ENCODE data around the gene ITK. TPM values are rescaled to one million over a fixed set of nuclear protein-coding genes. Genes with fewer than 3 reads are reported as not detected.

Gene ITK
- total and polyA plus RNA-seq, 2 of the 8 experiments (the other 6 are each of a cell fraction or from before 2014, with no cell fraction given): 0.05 TPM; not detected in 1

DNA sequence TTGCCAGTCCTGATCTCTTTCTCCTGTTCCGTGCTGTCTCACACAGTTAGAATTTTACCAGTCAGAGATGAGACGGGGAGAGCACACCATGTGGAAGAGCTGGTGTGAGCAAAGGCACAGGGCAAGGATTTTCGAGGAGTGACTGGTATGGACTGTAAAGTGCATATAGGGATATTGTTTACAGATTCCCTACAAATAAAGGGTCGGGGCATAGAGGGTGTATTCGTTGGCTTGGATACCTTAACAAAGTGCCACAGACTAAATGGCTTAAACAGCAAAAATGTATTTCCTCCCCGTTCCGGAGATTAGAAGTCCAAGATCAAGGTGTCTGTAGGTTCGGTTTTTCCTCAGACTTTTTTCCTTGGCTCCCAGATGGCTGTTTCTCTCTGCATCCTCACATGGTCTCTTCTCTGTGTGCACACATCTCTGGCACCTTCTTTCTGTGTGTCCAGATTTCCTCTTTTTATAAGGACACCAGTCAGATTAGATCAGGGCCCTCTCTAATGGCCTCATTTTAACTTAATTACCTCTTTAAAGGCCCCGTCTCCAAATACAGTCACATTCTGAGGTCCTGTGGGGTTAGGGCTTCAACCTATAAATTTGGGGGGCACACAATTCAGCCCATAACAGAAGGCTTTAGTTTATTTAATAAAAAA lies 108.7 kb downstream of the ITK start:
- H3K9ac ChIP-seq (replicated peaks in 1 of 4; ENCODE audit: extremely low read depth in 1 of 4, low read depth in 3 of 4, low read length in 3 of 4): no peak overlapping the region
- no peak overlapping the region for H3K27ac ChIP-seq (ENCODE audit: low read depth, low read length)
- H3K4me3 ChIP-seq (ENCODE audit: extremely low read depth in 1 of 4, insufficient read depth in 2 of 4, low read depth in 3 of 4, low read length in 4 of 4): no peak overlapping the region
- H3K79me2 ChIP-seq (ENCODE audit: control insufficient read depth in 1 of 2, insufficient read depth in 2 of 2, low read length in 2 of 2): no peaks in the 10 kb centered on the region
- H3K18ac ChIP-seq (ENCODE audit: extremely low read depth, low read length): no peak overlapping the region
- CTCF ChIA-PET (ENCODE audit: partially characterized antibody): interaction anchor here (0.6 to 5.0 kb wide), 6 partner anchors 14 to 50 kb away, joined by 3 to 25 read pairs (median 4); no protein-coding TSS in a partner anchor
- WGBS, 2 experiments (ENCODE audit: extremely low coverage in 1 of 2, insufficient coverage in 1 of 2, insufficient read length in 1 of 2, insufficient replicate concordance in 2 of 2, low coverage in 1 of 2, low lambda C conversion rate in 2 of 2, missing lambda C conversion rate in 1 of 2): 89% methylated on average over 9 of the region's 9 CpGs; no CpG with 5 or more reads in 1 of the 2 experiments
- H2BK20ac ChIP-seq (ENCODE audit: low read length): no peak overlapping the region
- H3K27me3 ChIP-seq (replicated peaks in 1 of 4; ENCODE audit: control insufficient read depth in 3 of 4, extremely low read depth in 1 of 4, insufficient read depth in 3 of 4, low read length in 3 of 4): no peaks in the 10 kb centered on the region
- TF ChIP-seq CBX5 (IDR thresholded peaks at IDR 0.05; ENCODE audit: low read depth, low read length): no peak
- TF ChIP-seq CTBP2 (IDR thresholded peaks at IDR 0.05; ENCODE audit: borderline replicate concordance, insufficient read depth, insufficient read length, low read length): no peak
- H2BK5ac ChIP-seq (ENCODE audit: low read depth, low read length): no peak overlapping the region
- H3K4me2 ChIP-seq (ENCODE audit: insufficient read depth in 1 of 2, low read depth in 2 of 2, low read length in 2 of 2): no peak overlapping the region
- no peaks in the 10 kb centered on the region for H3K9me3 ChIP-seq (ENCODE audit: insufficient read depth in 2 of 2, low read depth in 1 of 2, low read length in 1 of 2)
- DNase-seq (ENCODE audit: low read depth in 1 of 2, low spot score in 2 of 2): no peak
- no peak overlapping the region for H4K5ac ChIP-seq (ENCODE audit: insufficient read length, low read depth, low read length)
- H4K20me1 ChIP-seq (replicated peaks in 1 of 2; ENCODE audit: control insufficient read depth in 1 of 2, insufficient read depth in 2 of 2, low read length in 2 of 2): peaks cover 0 to 2% of the 10 kb centered on the region in 2 experiments
- H3K4ac ChIP-seq (replicated peaks; ENCODE audit: insufficient read length, low read depth, low read length): no peak overlapping the region
- no peaks in the 10 kb centered on the region; the same call in 1 of the 2 replicates for H3K79me1 ChIP-seq (ENCODE audit: low read depth, low read length)
- no peak overlapping the region for H3K23ac ChIP-seq (ENCODE audit: insufficient read length)
- no peak for FAIRE-seq
- H2BK15ac ChIP-seq (ENCODE audit: low read length): no peak overlapping the region
- no peak overlapping the region for H3K14ac ChIP-seq (ENCODE audit: insufficient read length)
- no peak overlapping the region for H2AK5ac ChIP-seq (ENCODE audit: low read depth, low read length)
- H4K8ac ChIP-seq (ENCODE audit: extremely low read depth, insufficient read depth, low read length): no peak overlapping the region
- no peaks in the 10 kb centered on the region for H3K23me2 ChIP-seq (ENCODE audit: low read depth, low read length)
- no peaks in the 10 kb centered on the region; a peak in 2 of 7 replicates for H3K4me1 ChIP-seq (replicated peaks in 1 of 4; ENCODE audit: control insufficient read depth in 3 of 4, insufficient read depth in 4 of 4, low read length in 3 of 4)
- H2BK120ac ChIP-seq (replicated peaks; ENCODE audit: low read depth, low read length): no peak overlapping the region
- no peak overlapping the region for H2AFZ ChIP-seq (ENCODE audit: low read length)
- no peak overlapping the region for H3K56ac ChIP-seq (replicated peaks; ENCODE audit: insufficient read length, low read depth, low read length)
- peaks cover 3 to 18% (median 10%) of the 10 kb centered on the region in 4 experiments; a peak in 6 of 8 replicates for H3K36me3 ChIP-seq (ENCODE audit: control insufficient read depth in 2 of 4, insufficient read depth in 4 of 4, low read length in 3 of 4)
- H2BK12ac ChIP-seq (ENCODE audit: low read depth, low read length): no peak overlapping the region
- POLR2A ChIA-PET (ENCODE audit: partially characterized antibody): no interaction called here
- no peak overlapping the region for H4K91ac ChIP-seq (replicated peaks; ENCODE audit: insufficient read length, low read length)

Measured in H1 (cell line).